Activated B cell treated with CpG ODN at 0.5 μM for 24 hours (primary cell): ENCODE results near the gene WWC1. TPM values are rescaled to one million over a fixed set of nuclear protein-coding genes. Genes with fewer than 3 reads are reported as not detected.

Source experiments
- ATAC-seq: fragments of 200-7000 bp; cut with Tn5 transposase; one replicate; pipeline ENCODE4 v1.10.0; 2021; ENCODE audit warnings: low read depth, mild to moderate bottlenecking, moderate library complexity
- CTCF ChIA-PET: fragments of 350-600 bp; sonication (Branson Sonifier 250); formaldehyde crosslinking; loops from one replicate; lab custom pipeline; 2021; ENCODE audit warnings: antibody characterized with exemption; lab: Charles Lee
- POLR2A ChIA-PET: fragments of 350-600 bp; sonication (Branson Sonifier 250); formaldehyde crosslinking; loops from one replicate; lab custom pipeline; 2021; ENCODE audit warnings: antibody characterized with exemption; lab: Charles Lee
- DNase-seq: peaks from one replicate; pipeline ENCODE4 v3.0.0; 2022
- H3K27ac Mint-ChIP-seq: one replicate; pipeline ENCODE4 v1.8.0; 2020; ENCODE audit warnings: mixed read lengths
- H3K27me3 Mint-ChIP-seq: one replicate; pipeline ENCODE4 v1.8.0; 2021; ENCODE audit warnings: mixed read lengths
- H3K36me3 Mint-ChIP-seq: one replicate; pipeline ENCODE4 v1.8.0; 2021; ENCODE audit warnings: low read depth, mixed read lengths
- H3K4me1 Mint-ChIP-seq: one replicate; pipeline ENCODE4 v1.8.0; 2021; ENCODE audit warnings: mixed read lengths
- H3K4me3 Mint-ChIP-seq: one replicate; pipeline ENCODE4 v1.8.0; 2020; ENCODE audit warnings: mild to moderate bottlenecking, mixed read lengths
- H3K9me3 Mint-ChIP-seq: one replicate; pipeline ENCODE4 v1.8.0; 2020; ENCODE audit warnings: mixed read lengths
- CTCF ChIP-seq: fragments of 200-600 bp; IDR thresholded peaks from one replicate; pipeline ENCODE4 v1.8.0; 2022; ENCODE audit warnings: antibody characterized with exemption, mild to moderate bottlenecking
- intact Hi-C: fragments of 100-400 bp; cut with micrococcal nuclease; formaldehyde crosslinking; loops from one replicate; pipeline ENCODE4 v1.15.1; 2024
- total RNA-seq: library from RNA; stranded (reverse); gene quantifications from 2 replicates; pipeline ENCODE4 v1.2.3, GENCODE V29; 2022

The WWC1 gene
- total RNA-seq, 1 donor from 2014 or later, result 2.0 TPM

DNA sequence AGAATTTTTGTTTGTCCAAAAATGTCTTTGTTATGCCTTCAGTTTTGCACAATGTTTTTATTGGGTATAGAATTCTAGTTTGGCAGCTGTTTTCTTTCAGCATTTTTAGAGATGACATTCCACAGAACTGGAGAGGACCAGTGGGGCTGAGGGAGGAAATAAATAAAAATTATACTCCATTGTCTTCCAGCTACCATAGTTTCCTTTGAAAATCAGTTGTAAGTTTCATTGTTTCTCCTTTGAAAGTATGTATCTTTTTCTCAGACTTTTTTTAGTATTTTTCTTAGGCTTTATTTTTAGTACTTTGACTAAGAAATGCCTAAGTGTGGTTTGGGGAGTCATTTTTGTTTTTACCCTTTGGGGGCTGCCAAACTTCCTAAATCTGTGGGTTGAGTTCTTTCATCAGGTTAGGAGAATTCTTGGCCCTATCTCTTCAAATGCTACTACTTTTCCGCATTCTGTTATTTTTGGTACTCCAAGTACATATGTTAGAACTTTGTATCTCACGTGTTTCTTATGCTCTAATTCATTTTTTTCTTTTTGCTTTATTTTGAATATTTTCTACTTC is 222.5 kb downstream of the WWC1 start:
- DNase-seq, result no peak
- peaks cover 91% of the 10 kb centered on the region for H3K36me3 Mint-ChIP-seq

More for the DNA sequence above, 222.5 kb downstream of the WWC1 start:
- intact Hi-C loops, result no loop called here
- no peak for TF ChIP-seq CTCF
- H3K9me3 Mint-ChIP-seq, result peaks cover 8% of the 10 kb centered on the region
- no peak overlapping the region for H3K4me3 Mint-ChIP-seq
- no peak for ATAC-seq
- H3K27ac Mint-ChIP-seq, result no peak overlapping the region
- no peaks in the 10 kb centered on the region for H3K27me3 Mint-ChIP-seq
- ChIA-PET POLR2A (no interaction called here), CTCF (no interaction called here)
- no peaks in the 10 kb centered on the region for H3K4me1 Mint-ChIP-seq

Other genes starting within 250 kb of the WWC1 start
- 75.9 and 85.9 TPM in 2 replicates for gene RARS1, start 194.8 kb downstream of the WWC1 start, total RNA-seq
- gene FBLL1, start 237.7 kb downstream of the WWC1 start, total RNA-seq, result 0.20 TPM in 1 of 2 replicates, not detected in the other